ENCODE data around the gene ZBTB7A.

GRCh38 chr19:4007836-4008539, 58.7 kb downstream of the ZBTB7A start:
- TF ChIP-seq MXI1 (IDR thresholded peaks at IDR 0.05; ENCODE audit: borderline replicate concordance, low read depth, low read length), result no peak; the same call in 1 of the 2 replicates
- TF ChIP-seq MAFK (IDR thresholded peaks at IDR 0.05; ENCODE audit: low read depth, low read length), result no peak
- no peak for TF ChIP-seq CTCF (conservative IDR thresholded peaks at IDR 0.05; ENCODE audit: low read depth, low read length)
- no peak for TF ChIP-seq POLR2A (IDR thresholded peaks at IDR 0.05; ENCODE audit: low read depth, low read length)
- no peak for TF ChIP-seq RAD21 (IDR thresholded peaks at IDR 0.05; ENCODE audit: low read length)
- TF ChIP-seq RFX5 (IDR thresholded peaks at IDR 0.05; ENCODE audit: low read depth, low read length), result no peak
- TF ChIP-seq CEBPB (IDR thresholded peaks at IDR 0.05; ENCODE audit: low read depth, low read length), result no peak
- TF ChIP-seq BHLHE40 (IDR thresholded peaks at IDR 0.05; ENCODE audit: low read depth, low read length), result no peak
- TF ChIP-seq NFE2L2 (IDR thresholded peaks at IDR 0.05; ENCODE audit: low read depth, low read length), result no peak
- no peak for TF ChIP-seq RCOR1 (IDR thresholded peaks at IDR 0.05; ENCODE audit: insufficient replicate concordance, low read length)
